HT-29 (cell line): Measurements from ENCODE around the gene GPR162. TPM values are rescaled to one million over a fixed set of nuclear protein-coding genes. Genes with fewer than 3 reads are reported as not detected.

ENCODE experiments used
- DNase-seq: peaks from one replicate; pipeline ENCODE4 v3.0.0-alpha.2; 2015; ENCODE audit warnings: low spot score
- total RNA-seq: library from RNA; depleted of rRNA; stranded (reverse); fragments of >200 nt; shearing (Covaris generic); gene quantifications from 2 replicates; pipeline ENCODE4 v1.2.3, GENCODE V29; 2014

Gene GPR162
- total RNA-seq, 1 experiment from 2014 or later = not detected

DNA sequence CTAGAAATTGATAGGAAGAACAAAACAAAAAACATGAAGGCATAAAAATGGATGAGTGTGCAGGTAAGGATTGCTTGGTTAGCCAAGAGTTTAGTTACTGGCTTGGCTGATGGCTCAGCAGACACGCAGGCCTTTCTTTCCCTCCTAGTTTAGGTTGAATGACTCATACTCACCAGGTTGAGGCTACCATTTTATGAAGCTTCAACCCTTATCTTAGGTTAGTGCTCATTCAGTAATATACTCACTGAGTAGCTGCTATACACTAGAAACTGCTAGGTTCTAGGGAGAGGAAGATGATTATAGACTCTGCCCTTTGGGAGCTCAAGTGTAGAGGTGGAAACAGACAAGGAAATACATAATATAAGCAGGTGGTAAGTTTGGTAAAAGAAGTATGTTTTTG, 12.6 kb downstream of the GPR162 start:
- no peak for DNase-seq

DNA sequence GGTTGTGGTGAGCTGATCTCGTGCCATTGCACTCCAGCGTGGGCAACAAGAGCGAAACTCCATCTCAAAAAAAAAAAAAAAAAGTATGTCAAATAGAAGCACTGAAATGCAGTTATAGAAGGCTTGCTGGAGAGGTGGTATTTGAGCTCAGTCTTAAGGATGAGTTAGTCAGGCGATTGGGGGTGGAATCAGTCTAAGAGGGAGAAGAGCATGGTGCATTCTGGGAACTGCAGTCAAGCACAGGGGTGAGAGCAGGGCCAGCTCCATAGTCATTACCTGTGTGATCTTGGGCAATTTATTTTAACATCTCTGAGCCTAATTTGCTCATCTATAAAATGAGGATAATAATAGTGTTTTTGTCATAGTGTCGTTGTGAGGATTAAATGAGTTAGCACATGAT, 13.3 kb downstream of the GPR162 start:
- DNase-seq = no peak

DNA sequence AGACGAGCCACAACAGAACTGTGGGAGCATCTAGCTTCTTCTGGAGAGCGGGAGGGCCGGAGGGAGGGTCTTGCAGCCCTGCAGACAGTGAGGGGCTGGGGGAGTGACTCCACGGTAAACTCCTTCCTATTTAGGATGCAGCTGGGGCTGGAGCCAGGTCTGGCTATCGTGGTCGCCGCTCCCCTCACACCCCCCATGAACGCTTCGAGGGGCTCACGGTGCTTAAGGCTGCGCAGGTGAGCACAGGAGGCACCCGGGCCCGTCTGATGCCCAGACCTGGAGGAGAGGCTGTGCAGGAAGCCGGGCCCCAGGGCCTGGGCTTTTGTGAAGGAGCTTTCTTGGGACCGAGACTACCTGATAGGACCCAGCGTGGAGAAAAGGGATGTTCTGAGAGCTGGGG, 15.2 kb downstream of the GPR162 start:
- DNase-seq = no peak

DNA sequence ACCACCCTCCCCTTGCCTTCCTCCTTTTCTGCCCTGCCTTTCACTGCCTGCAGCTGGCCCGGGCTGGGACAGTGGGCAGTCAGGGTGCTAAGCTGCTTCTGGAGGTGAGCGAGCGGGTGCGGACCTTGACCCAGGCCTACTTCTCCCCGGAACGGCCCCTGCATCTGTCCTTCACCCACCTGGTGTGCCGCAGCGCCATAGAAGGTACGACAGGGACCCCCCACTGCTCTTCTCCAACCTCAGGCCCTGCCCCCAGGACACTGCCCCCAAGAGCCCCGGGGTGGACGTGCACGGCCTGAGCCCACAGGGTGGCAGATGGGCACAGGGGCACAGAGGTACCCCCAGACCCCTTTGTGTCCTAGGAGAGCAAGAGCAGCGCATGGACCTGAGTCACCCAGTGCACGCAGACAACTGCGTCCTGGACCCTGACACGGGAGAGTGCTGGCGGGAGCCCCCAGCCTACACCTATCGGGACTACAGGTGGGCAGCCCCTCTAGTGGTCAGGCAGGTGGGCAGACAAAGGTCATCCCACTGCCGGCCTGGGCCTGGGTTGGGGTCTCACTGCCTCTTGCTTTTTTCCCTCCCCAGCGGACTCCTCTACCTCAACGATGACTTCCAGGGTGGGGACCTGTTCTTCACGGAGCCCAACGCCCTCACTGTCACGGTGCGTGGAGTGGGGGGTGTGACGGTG, 15.9 kb downstream of the GPR162 start:
- no peak for DNase-seq

DNA sequence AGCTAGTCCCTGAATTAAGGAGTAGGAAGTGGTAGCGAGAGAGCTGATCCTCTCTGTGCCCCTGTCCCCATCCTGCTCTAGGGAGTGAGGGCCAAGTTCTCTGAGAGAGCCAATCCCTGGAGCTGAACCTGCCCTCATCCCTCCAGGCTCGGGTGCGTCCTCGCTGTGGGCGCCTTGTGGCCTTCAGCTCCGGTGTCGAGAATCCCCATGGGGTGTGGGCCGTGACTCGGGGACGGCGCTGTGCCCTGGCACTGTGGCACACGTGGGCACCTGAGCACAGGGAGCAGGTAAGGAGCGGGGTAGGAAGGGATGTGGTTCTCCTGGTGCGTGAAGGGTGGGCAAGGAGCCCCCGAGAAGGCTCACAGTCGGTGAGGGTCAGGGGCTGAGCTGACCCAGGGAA, 17.2 kb downstream of the GPR162 start:
- DNase-seq = no peak

DNA sequence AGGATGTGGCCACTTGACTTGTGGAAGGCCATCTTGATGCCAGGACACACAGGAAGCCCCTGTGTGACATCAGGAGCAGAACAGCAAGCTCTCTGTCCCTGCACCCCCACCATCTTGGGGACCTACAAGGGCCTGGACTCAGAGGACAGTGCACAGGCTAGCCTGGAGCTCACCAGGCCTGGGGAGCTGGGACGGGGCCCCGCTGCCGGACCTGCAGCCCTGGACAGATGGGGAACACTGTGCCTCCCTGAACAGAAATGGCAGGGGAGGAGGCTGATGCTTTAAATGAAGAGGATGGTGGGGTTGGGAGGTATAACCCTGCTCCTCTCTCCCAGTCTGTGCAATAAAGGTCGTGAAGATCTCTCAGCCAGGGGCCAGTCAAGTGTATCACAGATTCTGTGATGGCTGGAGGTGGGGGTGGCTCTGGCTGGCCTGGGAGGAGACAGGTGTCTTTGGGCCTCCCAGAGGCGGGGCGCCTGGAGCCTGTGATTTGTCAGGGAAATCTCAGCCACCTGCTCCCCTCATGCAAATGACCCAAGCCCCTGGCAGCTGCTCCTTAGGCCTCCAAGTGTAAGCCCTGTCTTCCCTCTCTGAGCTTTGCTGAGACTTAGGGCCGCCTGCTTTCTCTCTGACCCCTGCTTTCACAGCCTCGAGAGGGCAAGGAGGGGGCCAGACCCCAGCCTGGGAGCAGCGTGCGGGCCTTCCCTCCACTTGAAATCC, 18.0 kb downstream of the GPR162 start:
- DNase-seq = no peak

DNA sequence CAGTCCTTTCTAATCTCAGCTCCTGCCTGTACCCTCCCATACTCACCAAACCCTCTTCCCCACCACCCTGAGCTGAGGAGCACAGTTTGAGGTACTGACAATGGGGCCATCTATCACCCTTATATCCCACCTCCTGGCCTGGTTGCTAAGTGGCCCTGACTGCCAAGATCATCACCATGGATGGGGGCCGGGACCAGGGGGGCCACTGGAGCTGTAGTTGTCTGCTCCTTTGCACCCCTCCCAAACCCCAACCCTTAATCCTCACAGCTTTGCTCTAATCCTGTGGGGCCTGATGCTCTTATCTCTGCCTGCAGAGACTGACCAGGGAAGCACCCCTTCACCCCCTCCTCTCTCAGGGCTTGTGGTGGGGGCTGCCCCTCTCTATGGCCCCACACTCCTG, 18.7 kb downstream of the GPR162 start:
- no peak for DNase-seq

DNA sequence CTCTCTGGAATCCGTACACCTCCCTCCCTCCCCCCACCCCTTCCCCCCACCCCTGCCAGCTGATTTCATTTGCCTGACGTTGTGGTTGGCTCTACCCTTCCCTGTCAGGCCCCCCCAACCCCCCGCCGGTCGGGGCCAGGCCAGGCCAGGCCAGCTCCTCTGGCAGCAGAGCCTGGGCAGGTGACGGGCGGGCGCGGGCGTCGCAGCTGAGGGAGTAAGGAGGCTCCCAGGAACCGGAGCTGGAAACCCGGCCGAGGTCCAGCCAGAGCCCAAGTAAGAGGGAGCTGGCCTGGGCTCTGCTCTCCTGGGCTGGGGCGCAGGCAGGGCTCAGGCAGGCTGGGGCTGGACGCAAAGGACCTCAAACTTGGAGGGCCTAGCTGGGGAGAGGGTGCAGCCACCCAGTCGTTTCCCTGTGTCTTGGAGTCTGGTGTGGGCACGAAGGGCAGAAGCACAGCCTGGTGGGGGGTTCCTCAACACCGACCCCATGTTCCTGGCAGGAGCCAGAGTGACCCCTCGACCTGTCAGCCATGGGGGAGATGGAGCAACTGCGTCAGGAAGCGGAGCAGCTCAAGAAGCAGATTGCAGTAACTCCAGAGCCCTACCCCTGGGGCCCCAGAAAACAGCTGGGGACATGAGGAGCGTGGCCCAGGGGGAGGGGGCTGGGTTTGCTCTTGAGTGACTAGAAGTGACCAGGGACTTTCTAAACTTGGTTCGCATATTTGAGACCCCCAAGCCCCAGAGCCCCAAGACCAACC, 19.3 kb downstream of the GPR162 start, which contains the start of gene GNB3:
GNB3 (plus strand) TSS at position 165 of the 755 bp plus-strand sequence; CDS start at position 528, 363 bp downstream.
- DNase-seq = no peak

DNA sequence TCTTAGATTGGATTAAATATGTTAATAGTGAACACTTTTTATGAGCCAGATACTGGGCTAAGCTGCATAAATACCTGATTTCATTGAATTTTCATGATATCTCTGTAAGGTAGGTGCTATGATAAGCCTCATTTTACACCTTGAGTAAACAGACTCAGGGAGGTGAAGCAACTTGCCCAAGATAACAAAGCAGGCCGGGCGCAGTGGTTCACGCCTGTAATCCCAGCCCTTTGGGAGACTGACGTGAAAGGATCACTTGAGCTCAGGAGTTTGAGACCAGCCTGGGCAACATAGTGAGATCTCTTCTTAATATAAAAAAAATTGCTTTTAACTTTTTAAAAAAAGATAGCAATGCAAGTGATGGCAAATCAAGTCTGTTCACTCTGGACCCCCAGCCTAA, 20.5 kb downstream of the GPR162 start:
- no peak for DNase-seq

DNA sequence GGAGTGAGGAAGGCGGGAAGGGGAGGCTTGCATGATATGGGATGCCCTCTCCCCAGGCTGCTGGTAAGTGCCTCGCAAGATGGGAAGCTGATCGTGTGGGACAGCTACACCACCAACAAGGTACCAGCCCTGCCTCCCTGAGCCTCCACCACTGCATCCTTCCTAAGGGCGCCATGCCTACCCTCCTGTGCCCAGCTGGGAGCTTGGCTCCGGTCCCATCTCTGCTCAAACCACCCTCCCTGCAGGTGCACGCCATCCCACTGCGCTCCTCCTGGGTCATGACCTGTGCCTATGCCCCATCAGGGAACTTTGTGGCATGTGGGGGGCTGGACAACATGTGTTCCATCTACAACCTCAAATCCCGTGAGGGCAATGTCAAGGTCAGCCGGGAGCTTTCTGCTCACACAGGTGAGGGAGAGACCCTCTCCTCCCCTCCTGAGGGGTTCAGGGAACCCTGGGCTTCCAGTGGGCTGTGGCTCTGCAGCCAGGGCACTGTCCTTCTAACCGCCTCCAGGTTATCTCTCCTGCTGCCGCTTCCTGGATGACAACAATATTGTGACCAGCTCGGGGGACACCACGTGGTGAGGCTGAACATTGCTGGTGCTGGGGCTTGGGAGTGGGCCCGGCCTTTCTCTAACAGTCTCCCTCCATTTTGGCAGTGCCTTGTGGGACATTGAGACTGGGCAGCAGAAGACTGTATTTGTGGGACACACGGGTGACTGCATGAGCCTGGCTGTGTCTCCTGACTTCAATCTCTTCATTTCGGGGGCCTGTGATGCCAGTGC, 21.7 kb downstream of the GPR162 start:
- DNase-seq = peak; percentile 38

DNA sequence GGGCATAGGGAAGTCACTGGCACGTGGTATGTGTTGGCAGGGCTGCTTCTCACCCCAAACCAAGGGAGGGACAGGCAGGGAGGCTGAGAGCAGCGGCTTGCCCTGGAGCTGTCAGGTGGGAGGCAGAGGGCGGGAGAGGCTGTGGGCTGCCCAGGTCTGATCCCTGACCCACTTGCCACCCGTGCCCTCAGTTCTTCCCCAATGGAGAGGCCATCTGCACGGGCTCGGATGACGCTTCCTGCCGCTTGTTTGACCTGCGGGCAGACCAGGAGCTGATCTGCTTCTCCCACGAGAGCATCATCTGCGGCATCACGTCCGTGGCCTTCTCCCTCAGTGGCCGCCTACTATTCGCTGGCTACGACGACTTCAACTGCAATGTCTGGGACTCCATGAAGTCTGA, 23.8 kb downstream of the GPR162 start:
- DNase-seq = no peak

DNA sequence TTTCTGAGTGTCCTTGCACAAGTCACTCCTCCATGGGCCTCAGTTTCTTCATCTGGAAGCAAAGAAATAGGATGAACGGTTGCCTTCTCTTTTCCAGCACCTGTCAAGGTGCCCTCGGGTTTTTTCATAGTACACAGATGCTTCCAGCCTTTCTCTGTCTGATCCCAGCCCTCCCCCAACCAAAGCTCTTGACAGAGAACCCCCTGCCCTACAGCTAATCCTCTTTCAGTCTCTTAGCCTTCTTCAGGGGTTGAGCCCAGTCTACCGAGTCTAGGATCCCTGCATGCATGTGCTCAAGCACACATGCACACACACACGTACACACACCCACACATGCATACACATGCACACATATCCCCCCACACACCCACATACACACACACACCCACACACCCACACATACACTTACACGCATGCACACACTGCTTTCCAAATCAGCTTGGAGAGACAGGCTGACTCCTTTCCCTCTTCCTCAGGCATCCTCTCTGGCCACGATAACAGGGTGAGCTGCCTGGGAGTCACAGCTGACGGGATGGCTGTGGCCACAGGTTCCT, 24.8 kb downstream of the GPR162 start:
- DNase-seq = no peak

DNA sequence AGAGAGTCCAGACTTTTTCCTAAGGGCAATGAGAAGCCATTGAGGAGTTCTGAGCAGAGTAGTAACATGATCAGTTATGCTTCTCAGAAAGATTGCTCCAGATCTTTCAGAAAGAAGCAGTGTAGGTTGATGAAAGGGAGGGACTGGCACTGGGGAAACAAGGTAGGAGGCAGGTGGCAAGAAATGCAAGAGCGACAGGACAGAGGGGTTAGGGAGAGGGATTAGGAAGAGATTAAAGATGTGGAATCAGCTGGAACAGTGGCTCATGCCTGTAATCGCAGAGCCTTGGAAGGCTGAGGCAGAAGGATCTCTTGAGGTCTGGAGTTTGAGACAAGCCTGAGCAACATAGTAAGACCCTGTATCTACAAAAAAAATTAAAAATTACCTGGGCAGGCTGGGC, 26.1 kb downstream of the GPR162 start:
- DNase-seq = no peak

DNA sequence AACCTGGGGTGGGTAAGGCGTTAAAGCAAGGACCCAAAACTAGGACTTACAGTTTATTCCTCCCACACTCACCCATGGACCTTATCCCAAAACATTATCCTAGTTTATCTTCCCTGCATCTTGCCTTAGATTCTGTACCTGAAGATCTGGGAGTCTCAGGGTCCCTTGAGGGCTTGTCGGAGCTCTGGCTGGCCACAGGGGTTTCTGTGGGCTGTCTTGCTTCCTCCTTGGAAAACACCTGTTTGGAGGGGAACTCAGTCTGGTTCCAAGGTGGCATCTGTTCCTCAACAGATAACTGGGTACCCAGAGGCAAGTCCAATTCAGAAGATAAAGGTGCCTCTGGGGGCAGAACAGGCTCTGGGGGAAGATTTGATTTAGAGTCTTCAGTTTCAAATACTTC, 27.8 kb downstream of the GPR162 start:
- DNase-seq = no peak

DNA sequence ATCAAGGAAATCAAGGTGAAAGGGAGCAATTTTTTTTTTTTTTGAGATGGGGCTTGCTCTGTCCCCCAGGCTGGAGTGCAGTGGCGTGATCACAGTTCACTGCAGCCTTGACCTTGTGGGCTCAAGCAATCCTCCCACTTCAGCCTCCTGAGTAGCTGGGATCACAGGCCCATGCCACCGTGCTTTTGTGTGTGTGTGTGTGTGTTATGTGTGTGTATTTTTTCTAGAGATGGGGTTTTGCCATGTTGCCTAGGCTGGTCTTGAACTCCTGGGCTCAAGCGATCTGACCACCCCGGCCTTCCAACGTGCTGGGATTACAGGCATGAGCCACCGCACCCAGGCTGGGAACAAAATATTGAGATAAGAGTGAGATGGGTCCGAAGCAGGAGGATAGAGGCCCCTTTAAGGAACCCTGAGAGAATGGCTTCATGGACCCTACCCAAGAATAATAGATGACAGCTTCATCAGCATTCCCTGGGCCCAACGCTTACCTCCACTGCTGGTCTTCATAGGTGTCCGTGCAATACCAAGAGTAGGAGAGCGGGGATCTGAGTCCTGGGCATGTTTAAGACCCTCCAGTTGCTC, 28.4 kb downstream of the GPR162 start:
- no peak for DNase-seq

DNA sequence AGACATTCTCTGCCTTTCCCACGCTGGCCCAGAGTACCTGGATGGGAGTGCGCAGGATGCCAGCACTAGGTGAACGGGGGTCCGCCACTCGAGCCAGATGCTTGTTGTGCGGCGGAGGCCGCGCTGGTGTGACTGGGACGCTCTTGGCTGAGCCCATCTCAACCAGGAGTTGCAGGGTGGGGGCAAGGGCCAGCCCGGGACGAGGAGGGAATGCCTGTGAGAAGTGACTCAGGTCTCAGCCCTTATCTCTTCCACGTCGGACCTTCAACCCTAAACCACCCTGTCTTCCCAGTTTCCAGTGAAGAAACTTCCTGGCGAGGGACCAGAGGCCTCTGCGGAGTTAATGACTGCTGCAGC, 29.2 kb downstream of the GPR162 start:
- no peak for DNase-seq

DNA sequence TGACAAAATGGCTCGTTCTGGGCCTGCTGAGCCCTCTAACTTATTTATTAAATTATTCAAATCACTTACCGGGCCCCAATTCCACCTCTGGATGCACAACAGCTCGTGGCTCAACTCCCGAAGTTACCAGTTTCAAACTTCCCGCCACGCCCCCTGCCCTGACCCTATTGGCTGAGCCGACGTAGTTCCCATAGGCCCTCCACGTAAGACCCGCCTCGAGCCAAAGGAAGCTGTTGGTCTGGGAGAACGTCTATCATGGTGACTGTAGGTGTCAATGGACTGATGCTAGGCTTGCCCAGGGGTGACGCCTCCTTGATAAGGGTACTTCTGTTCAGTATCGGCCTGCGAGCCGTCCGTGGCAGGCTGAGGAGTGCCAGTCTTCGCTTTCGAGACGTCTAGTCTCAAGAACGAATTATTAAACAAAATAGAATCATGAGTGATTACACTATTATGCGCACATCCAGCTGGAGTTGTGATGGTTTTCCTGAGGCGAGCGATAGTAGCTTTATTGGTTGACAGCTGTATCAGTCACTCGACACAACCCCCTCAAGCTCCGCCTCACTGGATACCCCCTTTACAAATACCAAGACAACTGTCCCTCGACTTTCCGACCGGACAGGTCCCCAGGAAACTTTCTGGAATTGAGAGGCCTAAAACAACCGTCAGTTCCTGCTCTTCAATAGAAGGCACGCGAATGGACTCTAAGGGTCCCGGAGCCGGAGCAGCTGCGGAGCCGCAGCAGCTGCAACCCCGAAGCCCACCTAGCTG, 29.7 kb downstream of the GPR162 start, which contains the start of gene CDCA3:
CDCA3 (minus strand) TSS at position 134 of the 768 bp plus-strand sequence. CDS start 334 bp downstream, outside the sequence.
- DNase-seq = peak; percentile 98

DNA sequence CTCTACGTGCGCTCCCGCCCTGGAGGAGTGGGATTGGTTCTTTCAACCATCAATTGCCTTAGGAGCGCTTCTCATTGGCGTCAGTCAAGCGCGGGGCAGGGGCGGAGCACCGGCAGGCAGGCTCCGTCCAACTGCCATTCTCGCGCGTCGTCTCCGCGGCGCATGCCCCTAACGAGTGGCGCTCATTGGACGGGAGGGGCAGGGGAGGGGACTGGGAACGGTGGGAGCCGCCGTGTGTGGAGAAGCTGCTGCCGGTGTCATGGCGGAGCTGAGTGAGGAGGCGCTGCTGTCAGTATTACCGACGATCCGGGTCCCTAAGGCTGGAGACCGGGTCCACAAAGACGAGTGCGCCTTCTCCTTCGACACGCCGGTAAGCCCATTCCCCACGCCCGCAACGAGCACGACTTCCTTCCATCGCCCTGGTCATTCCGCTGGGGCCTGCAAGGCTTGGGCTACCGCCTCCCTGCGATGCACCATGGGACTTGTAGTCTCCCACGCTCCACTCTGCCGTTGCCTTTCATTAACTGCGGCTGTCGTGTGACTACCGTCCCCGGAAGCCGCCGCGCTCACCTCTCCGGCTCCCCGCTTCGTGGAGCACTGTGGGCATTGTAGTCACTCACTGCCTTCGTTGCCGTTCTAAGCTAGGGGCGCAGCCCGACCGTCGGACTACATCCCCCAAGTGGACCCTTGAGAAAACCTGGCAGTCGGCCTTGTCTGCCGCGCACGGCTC, 30.5 kb downstream of the GPR162 start, which contains the start of gene USP5:
USP5 (plus strand) TSS at position 230 of the 730 bp plus-strand sequence; CDS start at position 260, 30 bp downstream.
- DNase-seq = peak; percentile 99

DNA sequence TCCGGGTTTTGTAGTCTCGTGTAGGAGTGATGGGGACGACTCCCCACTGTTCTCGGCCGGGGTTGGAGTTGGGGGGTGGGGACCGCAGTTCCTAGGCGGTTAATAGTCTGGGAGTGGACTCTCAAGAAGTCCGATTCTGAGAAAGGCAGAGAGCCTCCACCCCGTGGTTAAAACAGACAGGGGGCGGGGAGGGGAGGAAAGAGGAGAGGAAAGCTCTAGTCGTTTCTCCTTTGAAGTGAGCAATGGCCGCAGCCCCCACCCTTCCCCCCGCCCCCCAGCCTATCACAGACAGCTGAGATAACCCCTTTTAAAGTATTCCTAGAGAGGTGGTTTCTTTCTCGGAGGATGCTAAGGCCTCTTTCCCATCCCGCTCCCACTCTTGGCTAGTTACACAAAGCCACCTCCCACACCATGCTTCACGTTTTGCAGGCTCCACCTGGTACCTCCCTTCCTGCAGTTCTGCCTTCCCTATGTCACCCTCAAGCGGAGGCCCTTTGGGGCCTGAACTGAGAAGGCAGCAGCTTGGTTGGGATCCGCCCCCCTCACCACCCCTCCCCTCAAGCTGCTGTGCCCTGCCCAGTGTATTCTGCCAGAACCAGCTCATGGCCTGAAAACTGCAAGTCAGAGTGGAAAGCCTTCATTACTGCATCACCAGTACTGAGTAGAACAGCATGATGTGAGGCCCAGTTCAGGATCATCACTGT, 31.2 kb downstream of the GPR162 start:
- DNase-seq = peak; percentile 50
